ENCODE data around the gene COTL1. TPM values are rescaled to one million over a fixed set of nuclear protein-coding genes. Genes with fewer than 3 reads are reported as not detected.

COTL1 gene
- total and polyA plus RNA-seq, 4 donors, result 12.0 to 59.5 (median 23.0) TPM

- Histone ChIP-seq H3K27me3 (ENCODE audit: control insufficient read depth in 4 of 4, insufficient read depth in 4 of 4, low read length in 3 of 4) (no peaks in the 10 kb centered on the region), H3K4me1 (ENCODE audit: control insufficient read depth in 4 of 4, insufficient read depth in 4 of 4, low read length in 3 of 4) (peaks cover 0 to under 1% (median 0%) of the 10 kb centered on the region in 4 donors), H3K27ac (ENCODE audit: low read depth in 1 of 2, low read length in 2 of 2) (no peak overlapping the region), H3K9me3 (ENCODE audit: control insufficient read depth in 4 of 4, low read length in 3 of 4) (no peaks in the 10 kb centered on the region), H3K36me3 (ENCODE audit: control insufficient read depth in 4 of 4, insufficient read depth in 3 of 4, low read depth in 1 of 4, low read length in 3 of 4) (no peaks in the 10 kb centered on the region), H3K9ac (ENCODE audit: low read depth in 1 of 2, low read length in 2 of 2) (no peak overlapping the region), H3K4me3 (ENCODE audit: low read depth in 1 of 3, low read length in 3 of 3) (no peak overlapping the region)
- TF ChIP-seq EGR1 (IDR thresholded peaks at IDR 0.05; ENCODE audit: low read depth in 2 of 2) (no peak), REST (IDR thresholded peaks at IDR 0.05) (no peak), JUND (IDR thresholded peaks at IDR 0.05) (no peak), CTCF (IDR thresholded peaks at IDR 0.05; ENCODE audit: low read depth, low read length, missing input control) (no peak), HNF4A (conservative IDR thresholded peaks at IDR 0.05) (no peak), RXRA (IDR thresholded peaks at IDR 0.05) (no peak), NR2F2 (IDR thresholded peaks at IDR 0.05) (no peak)
- TF ChIP-seq, protein P1, sequence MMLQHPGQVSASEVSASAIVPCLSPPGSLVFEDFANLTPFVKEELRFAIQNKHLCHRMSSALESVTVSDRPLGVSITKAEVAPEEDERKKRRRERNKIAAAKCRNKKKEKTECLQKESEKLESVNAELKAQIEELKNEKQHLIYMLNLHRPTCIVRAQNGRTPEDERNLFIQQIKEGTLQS (IDR thresholded peaks at IDR 0.05), result no peak
- no peak for DNase-seq (ENCODE audit: low spot score)
- WGBS, result 74% methylated on average over 4 of the region's 4 CpGs
These were observed 96.4 kb downstream of the COTL1 start for GRCh38 chr16:84521497-84521770.

DNA sequence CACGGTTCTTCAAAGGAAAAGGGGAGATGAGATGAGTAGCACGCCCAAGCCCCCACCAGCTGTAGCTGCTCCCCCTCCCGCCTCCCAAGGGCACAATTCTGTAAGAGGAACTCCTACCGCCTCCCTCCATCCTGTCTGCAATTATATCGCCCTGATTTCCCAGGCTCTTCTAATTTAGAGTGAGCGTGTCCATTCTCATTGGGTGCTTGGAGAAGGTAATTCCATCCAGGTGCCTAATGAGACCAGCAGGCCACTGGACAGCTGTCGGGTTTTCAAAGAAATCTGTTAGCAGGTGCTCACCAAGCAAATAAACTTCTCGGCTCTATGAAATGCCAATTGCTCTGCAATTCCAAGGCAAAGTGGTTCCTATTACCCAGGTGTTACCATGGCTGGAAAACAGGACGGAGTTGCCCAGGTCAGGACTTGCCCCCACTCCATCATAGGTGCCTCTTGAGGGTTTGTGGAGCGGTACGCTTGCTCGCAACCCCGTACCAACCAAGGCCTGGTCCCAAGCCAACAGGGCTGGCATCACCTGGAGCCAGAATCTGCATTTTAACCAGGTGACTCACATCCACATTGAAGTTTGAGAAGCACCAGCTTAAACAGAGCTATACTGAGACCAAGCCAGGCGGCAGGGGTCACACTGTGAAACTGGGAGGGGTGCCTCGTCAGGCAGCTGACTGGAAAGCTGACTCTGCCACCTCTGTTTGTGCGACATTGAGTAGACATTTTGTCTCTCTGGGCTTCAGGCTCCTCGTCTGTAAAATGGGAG is 97.0 kb downstream of the COTL1 start:
- H3K9me3 ChIP-seq (ENCODE audit: control insufficient read depth in 4 of 4, low read length in 3 of 4), result no peaks in the 10 kb centered on the region
- no peaks in the 10 kb centered on the region for H3K4me1 ChIP-seq (ENCODE audit: control insufficient read depth in 4 of 4, insufficient read depth in 4 of 4, low read length in 3 of 4)
- TF ChIP-seq JUND (IDR thresholded peaks at IDR 0.05) (no peak), HNF4A (conservative IDR thresholded peaks at IDR 0.05) (no peak), HNF4G (IDR thresholded peaks at IDR 0.05) (no peak), REST (IDR thresholded peaks at IDR 0.05) (no peak), SP1 (IDR thresholded peaks at IDR 0.05) (no peak), FOXA1 (IDR thresholded peaks at IDR 0.05) (no peak), GABPA (IDR thresholded peaks at IDR 0.05 in 1 of 2, conservative IDR thresholded peaks at IDR 0.05 in 1 of 2) (no peak), NR2F2 (IDR thresholded peaks at IDR 0.05) (no peak), MAX (IDR thresholded peaks at IDR 0.05) (no peak), ZBTB33 (IDR thresholded peaks at IDR 0.05) (no peak), RAD21 (IDR thresholded peaks at IDR 0.05) (no peak)
- no peaks in the 10 kb centered on the region for H3K36me3 ChIP-seq (ENCODE audit: control insufficient read depth in 4 of 4, insufficient read depth in 3 of 4, low read depth in 1 of 4, low read length in 3 of 4)
- no peak overlapping the region for H3K9ac ChIP-seq (ENCODE audit: low read depth in 1 of 2, low read length in 2 of 2)
- H3K27me3 ChIP-seq (ENCODE audit: control insufficient read depth in 4 of 4, insufficient read depth in 4 of 4, low read length in 3 of 4), result no peaks in the 10 kb centered on the region
- no peak for DNase-seq (ENCODE audit: low spot score)
- WGBS, result 75% methylated on average over 17 of the region's 17 CpGs
- no peak overlapping the region for H3K27ac ChIP-seq (ENCODE audit: low read depth in 1 of 2, low read length in 2 of 2)
- no peak overlapping the region for H3K4me3 ChIP-seq (ENCODE audit: low read depth in 1 of 3, low read length in 3 of 3)

All from liver (tissue), 9 donors.